ENCODE data around the gene VAMP1. TPM values are rescaled to one million over a fixed set of nuclear protein-coding genes. Genes with fewer than 3 reads are reported as not detected.

The VAMP1 gene
- total and polyA plus RNA-seq, 2 of the 13 experiments (the other 11 are each of a cell fraction or from before 2014, with no cell fraction given): 2.5 to 7.4 TPM

DNA sequence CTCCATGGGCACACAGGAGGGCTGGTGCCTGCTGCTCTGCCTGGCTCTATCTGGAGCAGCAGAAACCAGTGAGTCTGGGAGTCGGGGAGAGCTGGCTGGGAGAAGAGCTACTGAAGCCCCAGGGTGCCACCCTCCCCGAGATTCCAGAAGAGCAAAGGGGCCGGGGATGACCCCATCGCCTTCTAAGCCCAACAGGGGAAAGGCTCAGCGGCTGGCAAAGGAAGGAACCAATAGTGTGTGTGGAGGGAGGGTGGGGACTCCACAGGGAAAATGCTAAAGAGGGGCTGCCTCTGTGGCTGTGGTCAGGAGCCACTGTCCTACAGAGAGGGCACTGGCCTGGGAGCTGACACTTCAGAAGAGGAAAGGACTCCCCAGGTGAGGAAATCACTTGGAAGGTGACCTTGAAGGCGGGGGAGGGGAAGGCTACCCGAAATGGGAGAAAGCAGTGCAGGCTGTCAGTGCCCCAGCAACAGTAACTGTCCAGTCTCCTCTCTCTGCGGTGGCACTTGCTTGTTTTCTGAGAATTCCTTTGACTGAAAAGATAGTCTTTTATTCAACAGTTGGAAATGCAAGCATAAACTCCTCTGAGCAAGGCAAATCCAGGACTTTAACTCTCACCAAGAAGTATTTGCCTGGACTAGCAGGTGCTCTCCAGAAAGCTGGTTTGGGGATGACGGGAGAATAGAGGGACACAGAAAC lies 18.1 kb downstream of the VAMP1 start (continued):
- TF ChIP-seq ZNF138 (CRISPR knock-in tag; IDR thresholded peaks at IDR 0.05; ENCODE audit: low read depth) (no peak), TRIM24 (CRISPR knock-in tag; IDR thresholded peaks at IDR 0.05) (no peak), SRSF1 (optimal IDR thresholded peaks at IDR 0.05; ENCODE audit: low read depth, low read length) (no peak), HNF1A (IDR thresholded peaks at IDR 0.05; ENCODE audit: low read depth) (no peak), HNF1A (CRISPR knock-in tag; IDR thresholded peaks at IDR 0.05; ENCODE audit: borderline replicate concordance) (no peak), SALL2 (CRISPR knock-in tag; IDR thresholded peaks at IDR 0.05) (no peak), ONECUT2 (CRISPR knock-in tag; IDR thresholded peaks at IDR 0.05) (no peak), SRY (CRISPR knock-in tag; IDR thresholded peaks at IDR 0.05) (no peak), ZNF546 (CRISPR knock-in tag; conservative IDR thresholded peaks at IDR 0.05) (no peak), HIVEP1 (CRISPR knock-in tag; IDR thresholded peaks at IDR 0.05) (no peak), ZNF773 (CRISPR knock-in tag; IDR thresholded peaks at IDR 0.05; ENCODE audit: borderline replicate concordance) (no peak), ZNF431 (CRISPR knock-in tag; IDR thresholded peaks at IDR 0.05; ENCODE audit: borderline replicate concordance, low read depth) (no peak), FUBP1 (CRISPR knock-in tag; IDR thresholded peaks at IDR 0.05; ENCODE audit: borderline replicate concordance) (no peak), HOXA3 (CRISPR knock-in tag; IDR thresholded peaks at IDR 0.05) (no peak), FOXA3 (CRISPR knock-in tag; IDR thresholded peaks at IDR 0.05) (no peak), ZNF354B (CRISPR knock-in tag; IDR thresholded peaks at IDR 0.05) (no peak), POLR2AphosphoS2 (IDR thresholded peaks at IDR 0.05; ENCODE audit: low read depth, low read length) (no peak), ZFP36L2 (CRISPR knock-in tag; IDR thresholded peaks at IDR 0.05) (no peak), CCAR2 (optimal IDR thresholded peaks at IDR 0.05; ENCODE audit: low read depth, low read length) (no peak), ZNF382 (CRISPR knock-in tag; IDR thresholded peaks at IDR 0.05; ENCODE audit: borderline replicate concordance) (no peak), ZNF83 (CRISPR knock-in tag; IDR thresholded peaks at IDR 0.05; ENCODE audit: borderline replicate concordance) (no peak), DNMT3B (CRISPR knock-in tag; conservative IDR thresholded peaks at IDR 0.05) (no peak), NCOR1 (IDR thresholded peaks at IDR 0.05; ENCODE audit: borderline replicate concordance, low read length) (no peak), ZNF264 (CRISPR knock-in tag; IDR thresholded peaks at IDR 0.05) (no peak)
- TF ChIP-seq, protein P1, sequence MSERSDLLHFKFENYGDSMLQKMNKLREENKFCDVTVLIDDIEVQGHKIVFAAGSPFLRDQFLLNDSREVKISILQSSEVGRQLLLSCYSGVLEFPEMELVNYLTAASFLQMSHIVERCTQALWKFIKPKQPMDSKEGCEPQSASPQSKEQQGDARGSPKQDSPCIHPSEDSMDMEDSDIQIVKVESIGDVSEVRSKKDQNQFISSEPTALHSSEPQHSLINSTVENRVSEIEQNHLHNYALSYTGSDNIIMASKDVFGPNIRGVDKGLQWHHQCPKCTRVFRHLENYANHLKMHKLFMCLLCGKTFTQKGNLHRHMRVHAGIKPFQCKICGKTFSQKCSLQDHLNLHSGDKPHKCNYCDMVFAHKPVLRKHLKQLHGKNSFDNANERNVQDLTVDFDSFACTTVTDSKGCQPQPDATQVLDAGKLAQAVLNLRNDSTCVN (CRISPR knock-in tag; IDR thresholded peaks at IDR 0.05; ENCODE audit: borderline replicate concordance): no peak
